HL-60 (cell line): ENCODE results near the gene KRT73.

Experiments
- DNase-seq, 2 experiments: peaks; one replicate each; pipeline ENCODE4 v3.0.0-alpha.2; 2010 to 2020; ENCODE audit warnings: low read depth in 1 of 2, low spot score in 1 of 2
- H3K27ac ChIP-seq: fragments of 250-450 bp; sonication (Bioruptor Pico); replicated peaks from 2 replicates; pipeline ENCODE4 v1.5.1; 2020; ENCODE audit warnings: mild to moderate bottlenecking, moderate library complexity
- H3K27me3 ChIP-seq: fragments of 250-450 bp; sonication (Bioruptor Pico); 2 replicates; pipeline ENCODE4 v1.5.1; 2021; ENCODE audit warnings: mild to moderate bottlenecking, moderate library complexity; ENCODE audit not compliant: insufficient read depth, poor library complexity, severe bottlenecking
- H3K4me3 ChIP-seq: replicated peaks from 2 replicates; pipeline ENCODE4 v1.5.1; 2011; ENCODE audit warnings: mild to moderate bottlenecking, control low read depth, low read length; ENCODE audit not compliant: insufficient read depth
- CTCF ChIP-seq: IDR thresholded peaks from one replicate; pipeline ENCODE4 v1.5.1; 2011; ENCODE audit warnings: low read length, control low read depth, inconsistent platforms; ENCODE audit not compliant: insufficient read depth
- GABPA ChIP-seq: IDR thresholded peaks from 2 replicates; pipeline ENCODE4 v1.6.1; 2012; ENCODE audit warnings: low read depth
- POLR2AphosphoS5 ChIP-seq: IDR thresholded peaks from 2 replicates; pipeline ENCODE4 v1.6.1; 2012; ENCODE audit warnings: low read depth
- REST ChIP-seq: IDR thresholded peaks from 2 replicates; pipeline ENCODE4 v1.6.1; 2012; ENCODE audit warnings: low read depth; ENCODE audit not compliant: insufficient replicate concordance
- SPI1 ChIP-seq: IDR thresholded peaks from 2 replicates; pipeline ENCODE4 v1.6.1; 2012; ENCODE audit warnings: low read depth, mild to moderate bottlenecking, borderline replicate concordance

KRT73 gene

GRCh38 chr12:52660934-52661499 lies 42.7 kb upstream of the KRT73 start:
- peaks cover 2% of the 10 kb centered on the region for H3K27me3 ChIP-seq

GRCh38 chr12:52659951-52660350 lies 41.6 kb upstream of the KRT73 start:
- H3K27ac ChIP-seq, result no peak overlapping the region
- TF ChIP-seq CTCF (no peak), GABPA (no peak)
- H3K4me3 ChIP-seq, result no peak overlapping the region
- DNase-seq, result no peak
- H3K27me3 ChIP-seq, result peaks cover 2% of the 10 kb centered on the region

More at GRCh38 chr12:52660934-52661499, 42.7 kb upstream of the KRT73 start:
- no peak for DNase-seq
- Histone ChIP-seq H3K4me3 (no peak overlapping the region), H3K27ac (no peak overlapping the region)
- TF ChIP-seq SPI1, result no peak
- no peak for TF ChIP-seq POLR2AphosphoS5
- no peak for TF ChIP-seq CTCF
- no peak for TF ChIP-seq REST
- no peak for TF ChIP-seq GABPA

GRCh38 chr12:52659395-52659794 lies 41.0 kb upstream of the KRT73 start:
- H3K4me3 ChIP-seq, result no peak overlapping the region
- DNase-seq, result no peak
- TF ChIP-seq GABPA (no peak), SPI1 (no peak), REST (no peak), POLR2AphosphoS5 (no peak), CTCF (no peak)
- no peak overlapping the region for H3K27ac ChIP-seq
- peaks cover 2% of the 10 kb centered on the region for H3K27me3 ChIP-seq

- TF ChIP-seq CTCF (no peak), GABPA (no peak), REST (no peak), SPI1 (no peak), POLR2AphosphoS5 (no peak)
- no peaks in the 10 kb centered on the region for H3K27me3 ChIP-seq
- H3K4me3 ChIP-seq, result no peak overlapping the region
- no peak overlapping the region for H3K27ac ChIP-seq
- DNase-seq, result no peak
Observed at GRCh38 chr12:52658196-52658595, 39.8 kb upstream of the KRT73 start.
